ENCODE data around the gene HSP90B1.

GRCh38 chr12:103908877-103909276, 21.3 kb upstream of the HSP90B1 start:
- TF ChIP-seq CTCF (IDR thresholded peaks at IDR 0.05) (no peak), POLR2A (IDR thresholded peaks at IDR 0.05) (no peak), POLR2AphosphoS5 (IDR thresholded peaks at IDR 0.05) (no peak), EP300 (IDR thresholded peaks at IDR 0.05) (no peak)

Measured in sigmoid colon (tissue), 4 donors.